ENCODE data around the gene CDC26. TPM values are rescaled to one million over a fixed set of nuclear protein-coding genes. Genes with fewer than 3 reads are reported as not detected.

Gene CDC26
- total RNA-seq: 20.5 and 23.8 TPM in 2 replicates

GRCh38 chr9:113275157-113276131 is at the start of gene CDC26, which contains the start of gene PRPF4:
Gene CDC26 (minus strand): TSS chr9:113275572. CDS start chr9:113272507, 3,065 bp downstream.
Gene PRPF4 (plus strand): TSS chr9:113275658. CDS start chr9:113275744, 86 bp downstream.

GRCh38 chr9:113302792-113303418 is 27.5 kb upstream of the CDC26 start, which contains the start of gene RNF183:
Gene RNF183 (minus strand): TSS chr9:113303376. CDS start chr9:113298184, 5,192 bp downstream.

GRCh38 chr9:113221003-113221799 is 54.2 kb downstream of the CDC26 start, which contains the start of the genes FKBP15 and SLC31A1:
Gene FKBP15 (minus strand): TSS chr9:113221277. CDS start chr9:113221243, 34 bp downstream.
Gene SLC31A1 (plus strand): TSS chr9:113221544. CDS start chr9:113256149, 34,605 bp downstream.

Other genes starting within 250 kb of the CDC26 start
- gene ZFP37, start 218.8 kb downstream of the CDC26 start, total RNA-seq: 0.68 and 1.8 TPM in 2 replicates
- gene SLC31A2, start 124.6 kb downstream of the CDC26 start, total RNA-seq: 48.1 and 81.7 TPM in 2 replicates
- gene FKBP15, start 54.3 kb downstream of the CDC26 start, total RNA-seq: 12.3 and 27.1 TPM in 2 replicates
- 42.5 and 44.1 TPM in 2 replicates for gene SLC31A1, start 54.0 kb downstream of the CDC26 start, total RNA-seq
- 49.2 and 59.5 TPM in 2 replicates for gene PRPF4, start 86 bp upstream of the CDC26 start, total RNA-seq
- 0.50 TPM in 1 of 2 replicates, not detected in the other for gene RNF183, start 27.8 kb upstream of the CDC26 start, total RNA-seq
- gene WDR31, start 64.7 kb upstream of the CDC26 start, total RNA-seq: 4.1 and 4.8 TPM in 2 replicates
- gene BSPRY, start 74.0 kb upstream of the CDC26 start, total RNA-seq: 6.1 and 6.5 TPM in 2 replicates
- gene HDHD3, start 101.4 kb upstream of the CDC26 start, total RNA-seq: 17.1 and 19.4 TPM in 2 replicates
- gene ALAD, start 125.7 kb upstream of the CDC26 start, total RNA-seq: 2.4 and 12.2 TPM in 2 replicates
- gene POLE3, start 135.1 kb upstream of the CDC26 start, total RNA-seq: 51.9 and 56.6 TPM in 2 replicates
- gene C9orf43, start 135.2 kb upstream of the CDC26 start, total RNA-seq: 0.34 and 0.71 TPM in 2 replicates
- gene RGS3, start 188.2 kb upstream of the CDC26 start, total RNA-seq: 32.0 and 37.6 TPM in 2 replicates

All from nasal cavity respiratory epithelium epithelial cell of viscerocranial mucosa (primary cell).